Endodermal cell (in vitro differentiated cells): Measurements from ENCODE around the gene MNT. TPM values are rescaled to one million over a fixed set of nuclear protein-coding genes. Genes with fewer than 3 reads are reported as not detected.
A peak's percentile ranks its signal among the peaks of the same experiment; 100 is the strongest.

Experiments used
- DNase-seq: peaks from one replicate; pipeline ENCODE4 v3.0.0-alpha.2; 2017
- H3K27ac ChIP-seq: 2 replicates; pipeline ENCODE4 v1.5.1; 2013; ENCODE audit warnings: mild to moderate bottlenecking, low read depth, low read length, moderate library complexity
- H3K27me3 ChIP-seq: 2 replicates; pipeline ENCODE4 v1.6.1; 2013; ENCODE audit warnings: mild to moderate bottlenecking, low read length, moderate library complexity; ENCODE audit not compliant: insufficient read depth, control insufficient read depth, poor library complexity, severe bottlenecking
- H3K36me3 ChIP-seq: 2 replicates; pipeline ENCODE4 v1.7.0; 2013; ENCODE audit warnings: mild to moderate bottlenecking, low read length, moderate library complexity; ENCODE audit not compliant: control insufficient read depth, insufficient read depth
- H3K4me1 ChIP-seq: one replicate; pipeline ENCODE4 v1.7.0; 2013; ENCODE audit warnings: low read length; ENCODE audit not compliant: control insufficient read depth, insufficient read depth
- H3K4me3 ChIP-seq: 2 replicates; pipeline ENCODE4 v1.5.1; 2013; ENCODE audit warnings: mild to moderate bottlenecking, low read length, moderate library complexity
- H3K9ac ChIP-seq: 2 replicates; pipeline ENCODE4 v1.6.1; 2013; ENCODE audit warnings: mild to moderate bottlenecking, low read length, moderate library complexity; ENCODE audit not compliant: poor library complexity, severe bottlenecking; ENCODE audit errors: extremely low read depth
- H3K9me3 ChIP-seq: 2 replicates; pipeline ENCODE4 v1.6.1; 2013; ENCODE audit warnings: mild to moderate bottlenecking, low read length, moderate library complexity; ENCODE audit not compliant: control insufficient read depth
- H3K27ac Mint-ChIP-seq: 2 replicates; pipeline ENCODE4 v1.8.0; 2020; ENCODE audit warnings: mixed read lengths
- H3K27me3 Mint-ChIP-seq: 2 replicates; pipeline ENCODE4 v1.8.0; 2021; ENCODE audit warnings: mild to moderate bottlenecking, mixed read lengths; ENCODE audit not compliant: insufficient read depth
- H3K36me3 Mint-ChIP-seq: 2 replicates; pipeline ENCODE4 v1.8.0; 2020; ENCODE audit warnings: low read depth, mixed read lengths
- H3K4me1 Mint-ChIP-seq: 2 replicates; pipeline ENCODE4 v1.8.0; 2020; ENCODE audit warnings: mixed read lengths
- H3K4me3 Mint-ChIP-seq: 2 replicates; pipeline ENCODE4 v1.8.0; 2020; ENCODE audit warnings: mild to moderate bottlenecking, moderate library complexity, mixed read lengths
- H3K9me3 Mint-ChIP-seq: 2 replicates; pipeline ENCODE4 v1.8.0; 2020; ENCODE audit warnings: mild to moderate bottlenecking, mixed read lengths
- CTCF ChIP-seq: fragments of 200-600 bp; sonication (generic); conservative IDR thresholded peaks from 2 replicates; pipeline ENCODE4 v1.5.0; 2021; ENCODE audit warnings: antibody characterized with exemption, mild to moderate bottlenecking
- WGBS, 2 experiments: methylation state at CpG; one replicate each; pipeline versions ENCODE4 v1.1.5 to v1.1.7; 2013; ENCODE audit warnings: missing lambda C conversion rate in 2 of 2, mixed read lengths in 1 of 2; ENCODE audit not compliant: insufficient coverage in 1 of 2, insufficient read length in 1 of 2; 5-methylcytosine and 5-hydroxymethylcytosine counted together
- total RNA-seq, 2 donors: library from RNA; stranded (reverse); fragmentation: NEBNext Ultra II Directional in 1 of 2; extraction: Animal tissue kit (Norgen Biotek cat#: 25700) in 1 of 2; gene quantifications; 2 replicates in 1 of 2; 3 replicates in 1 of 2; pipeline ENCODE4 v1.2.1, GENCODE V29; 2021

Gene MNT
- total RNA-seq, 2 donors from 2014 or later = 25.3 to 30.2 TPM

GRCh38 chr17:2393174-2393953 lies 7.5 kb downstream of the MNT start:
- peak overlapping the region; percentile 93 for H3K27ac Mint-ChIP-seq
- 0 to 1% methylated on average over 25 to 93 of the region's 99 CpGs for WGBS, 2 experiments
- Histone ChIP-seq H3K9ac (peak overlapping the region; percentile 98), H3K4me3 (peak overlapping the region; percentile 83), H3K9me3 (no peaks in the 10 kb centered on the region), H3K27ac (peak overlapping the region; percentile 97), H3K4me1 (peaks cover 24% of the 10 kb centered on the region), H3K27me3 (no peaks in the 10 kb centered on the region), H3K36me3 (no peaks in the 10 kb centered on the region)
- H3K27me3 Mint-ChIP-seq = no peaks in the 10 kb centered on the region
- peaks cover 34% of the 10 kb centered on the region for H3K4me1 Mint-ChIP-seq
- peak overlapping the region; percentile 58 for H3K4me3 Mint-ChIP-seq
- H3K36me3 Mint-ChIP-seq = peaks cover 12% of the 10 kb centered on the region
- no peaks in the 10 kb centered on the region for H3K9me3 Mint-ChIP-seq
- TF ChIP-seq CTCF = no peak
- peak; percentile 96 for DNase-seq

- DNase-seq = peak; percentile 99
- H3K27ac ChIP-seq = peak overlapping the region; percentile 97
- Mint-ChIP-seq H3K4me3 (peak overlapping the region; percentile 58), H3K36me3 (peaks cover 16% of the 10 kb centered on the region), H3K9me3 (no peaks in the 10 kb centered on the region), H3K27ac (peak overlapping the region; percentile 71), H3K27me3 (no peaks in the 10 kb centered on the region), H3K4me1 (peaks cover 25% of the 10 kb centered on the region)
- peaks cover 24% of the 10 kb centered on the region for H3K4me1 ChIP-seq
- H3K36me3 ChIP-seq = no peaks in the 10 kb centered on the region
- H3K9ac ChIP-seq = peak overlapping the region; percentile 98
- no peaks in the 10 kb centered on the region for H3K27me3 ChIP-seq
- TF ChIP-seq CTCF = no peak
- WGBS, 2 experiments = 5 to 12% methylated on average over 16 to 78 of the region's 83 CpGs
- H3K9me3 ChIP-seq = no peaks in the 10 kb centered on the region
- peak overlapping the region; percentile 87 for H3K4me3 ChIP-seq
Measured at GRCh38 chr17:2392252-2393173, 8.3 kb downstream of the MNT start.

- H3K27ac Mint-ChIP-seq = peak overlapping the region; percentile 71
- no peaks in the 10 kb centered on the region for H3K9me3 Mint-ChIP-seq
Measured at GRCh38 chr17:2391597-2392251, 9.1 kb downstream of the MNT start.

More at GRCh38 chr17:2391597-2392251, 9.1 kb downstream of the MNT start:
- WGBS, 2 experiments = 87 to 90% methylated on average over 13 to 18 of the region's 18 CpGs
- Histone ChIP-seq H3K4me1 (peaks cover 21% of the 10 kb centered on the region), H3K36me3 (no peaks in the 10 kb centered on the region), H3K27ac (no peak overlapping the region), H3K9me3 (no peaks in the 10 kb centered on the region), H3K9ac (peak overlapping the region; percentile 55), H3K4me3 (peak overlapping the region; percentile 87), H3K27me3 (no peaks in the 10 kb centered on the region)
- no peaks in the 10 kb centered on the region for H3K27me3 Mint-ChIP-seq
- no peak for TF ChIP-seq CTCF
- H3K36me3 Mint-ChIP-seq = peaks cover 16% of the 10 kb centered on the region
- peaks cover 19% of the 10 kb centered on the region for H3K4me1 Mint-ChIP-seq
- DNase-seq = no peak
- peak overlapping the region; percentile 58 for H3K4me3 Mint-ChIP-seq
